G401 (cell line): Measurements from ENCODE around the gene TRPM7. TPM values are rescaled to one million over a fixed set of nuclear protein-coding genes. Genes with fewer than 3 reads are reported as not detected.
"Not testable (repeated sequence)": the region's sequence is repeated elsewhere in the genome, so short reads cannot be mapped to it uniquely, and the experiment has no call there.

Experiments
- DNase-seq: peaks from one replicate; pipeline ENCODE4 v3.0.0-alpha.2; 2015; ENCODE audit warnings: low spot score
- in situ Hi-C: cut with HindIII; loops from 2 replicates; pipeline ENCODE4 v1.10.0; 2016; ENCODE audit warnings: low sequenced_read_pairs, mixed read lengths
- total RNA-seq: library from RNA; depleted of rRNA; stranded (reverse); fragments of >200 nt; shearing (Covaris generic); gene quantifications from 2 replicates; pipeline ENCODE4 v1.2.3, GENCODE V29; 2014

Gene TRPM7
- total RNA-seq, 1 experiment from 2014 or later = 28.4 TPM

- in situ Hi-C loops = no loop called here
- DNase-seq = no peak
These were observed 81.1 kb downstream of the TRPM7 start for GRCh38 chr15:50605462-50605861.

- DNase-seq, in situ Hi-C loops: not testable (repeated sequence)
These were observed 84.6 kb downstream of the TRPM7 start for GRCh38 chr15:50602028-50602427.

GRCh38 chr15:50594311-50594710 lies 92.3 kb downstream of the TRPM7 start:
- no peak for DNase-seq

GRCh38 chr15:50593761-50594160 lies 92.8 kb downstream of the TRPM7 start:
- in situ Hi-C loops = no loop called here
- no peak for DNase-seq

More at GRCh38 chr15:50594311-50594710, 92.3 kb downstream of the TRPM7 start:
- in situ Hi-C loops = no loop called here

GRCh38 chr15:50590288-50590687 lies 96.3 kb downstream of the TRPM7 start:
- DNase-seq = no peak
- in situ Hi-C loops = no loop called here

GRCh38 chr15:50577492-50577891 lies 109.1 kb downstream of the TRPM7 start:
- in situ Hi-C loops = loop anchor here (10.0 kb wide), 1 partner anchor 67 kb away; no protein-coding TSS in a partner anchor
- DNase-seq = no peak

GRCh38 chr15:50576166-50576565 lies 110.4 kb downstream of the TRPM7 start:
- DNase-seq = no peak
- in situ Hi-C loops = loop anchor here (10.0 kb wide), 1 partner anchor 69 kb away; no protein-coding TSS in a partner anchor

GRCh38 chr15:50573842-50574241 lies 112.8 kb downstream of the TRPM7 start:
- in situ Hi-C loops = loop anchor here (10.0 kb wide), 1 partner anchor 71 kb away; no protein-coding TSS in a partner anchor
- not testable (repeated sequence) for DNase-seq

GRCh38 chr15:50563756-50564155 lies 122.8 kb downstream of the TRPM7 start:
- in situ Hi-C loops = no loop called here
- DNase-seq = no peak

GRCh38 chr15:50562735-50563640 lies 123.6 kb downstream of the TRPM7 start:
- in situ Hi-C loops = no loop called here
- DNase-seq = no peak

GRCh38 chr15:50558012-50558411 lies 128.6 kb downstream of the TRPM7 start:
- in situ Hi-C loops = no loop called here
- DNase-seq = no peak

- in situ Hi-C loops = no loop called here
- DNase-seq = no peak
These were observed 129.8 kb downstream of the TRPM7 start for GRCh38 chr15:50556642-50557371.

- in situ Hi-C loops = no loop called here
- DNase-seq = no peak
These were observed 134.4 kb downstream of the TRPM7 start for GRCh38 chr15:50552238-50552637.

- in situ Hi-C loops = no loop called here
- no peak for DNase-seq
These were observed 137.3 kb downstream of the TRPM7 start for GRCh38 chr15:50549326-50549725.

- in situ Hi-C loops = no loop called here
These were observed 140.0 kb downstream of the TRPM7 start, which contains the start of gene USP50 for GRCh38 chr15:50546566-50546965. USP50 (minus strand) TSS chr15:50546666; CDS start chr15:50546525, 141 bp downstream.

GRCh38 chr15:50544368-50544767 lies 142.2 kb downstream of the TRPM7 start:
- no peak for DNase-seq
- in situ Hi-C loops = no loop called here

More at GRCh38 chr15:50546566-50546965, 140.0 kb downstream of the TRPM7 start, which contains the start of gene USP50:
- no peak for DNase-seq

- in situ Hi-C loops = no loop called here
- DNase-seq = no peak
These were observed 143.0 kb downstream of the TRPM7 start for GRCh38 chr15:50543556-50543955.

GRCh38 chr15:50542887-50543210 lies 143.7 kb downstream of the TRPM7 start:
- in situ Hi-C loops = no loop called here
- DNase-seq = no peak

- in situ Hi-C loops = no loop called here
- no peak for DNase-seq
These were observed 154.8 kb downstream of the TRPM7 start for GRCh38 chr15:50531766-50532165.

GRCh38 chr15:50531163-50531562 lies 155.4 kb downstream of the TRPM7 start:
- in situ Hi-C loops = no loop called here
- no peak for DNase-seq
